HG02885 (cell line): ENCODE data around the gene RNF4.
A peak's percentile ranks its signal among the peaks of the same experiment; 100 is the strongest.
"Not testable (repeated sequence)": the region's sequence is repeated elsewhere in the genome, so short reads cannot be mapped to it uniquely, and the experiment has no call there.

Source experiments
- ATAC-seq: cut with Tn5 transposase; IDR thresholded peaks from one replicate; pipeline ENCODE4 v1.9.1; 2021; ENCODE audit warnings: mild to moderate bottlenecking; ENCODE audit not compliant: unreplicated experiment, poor library complexity

RNF4 gene

GRCh38 chr4:2451821-2452785 lies 16.8 kb upstream of the RNF4 start:
- no peak for ATAC-seq

GRCh38 chr4:2457481-2458295 lies 11.2 kb upstream of the RNF4 start:
- no peak for ATAC-seq

DNA sequence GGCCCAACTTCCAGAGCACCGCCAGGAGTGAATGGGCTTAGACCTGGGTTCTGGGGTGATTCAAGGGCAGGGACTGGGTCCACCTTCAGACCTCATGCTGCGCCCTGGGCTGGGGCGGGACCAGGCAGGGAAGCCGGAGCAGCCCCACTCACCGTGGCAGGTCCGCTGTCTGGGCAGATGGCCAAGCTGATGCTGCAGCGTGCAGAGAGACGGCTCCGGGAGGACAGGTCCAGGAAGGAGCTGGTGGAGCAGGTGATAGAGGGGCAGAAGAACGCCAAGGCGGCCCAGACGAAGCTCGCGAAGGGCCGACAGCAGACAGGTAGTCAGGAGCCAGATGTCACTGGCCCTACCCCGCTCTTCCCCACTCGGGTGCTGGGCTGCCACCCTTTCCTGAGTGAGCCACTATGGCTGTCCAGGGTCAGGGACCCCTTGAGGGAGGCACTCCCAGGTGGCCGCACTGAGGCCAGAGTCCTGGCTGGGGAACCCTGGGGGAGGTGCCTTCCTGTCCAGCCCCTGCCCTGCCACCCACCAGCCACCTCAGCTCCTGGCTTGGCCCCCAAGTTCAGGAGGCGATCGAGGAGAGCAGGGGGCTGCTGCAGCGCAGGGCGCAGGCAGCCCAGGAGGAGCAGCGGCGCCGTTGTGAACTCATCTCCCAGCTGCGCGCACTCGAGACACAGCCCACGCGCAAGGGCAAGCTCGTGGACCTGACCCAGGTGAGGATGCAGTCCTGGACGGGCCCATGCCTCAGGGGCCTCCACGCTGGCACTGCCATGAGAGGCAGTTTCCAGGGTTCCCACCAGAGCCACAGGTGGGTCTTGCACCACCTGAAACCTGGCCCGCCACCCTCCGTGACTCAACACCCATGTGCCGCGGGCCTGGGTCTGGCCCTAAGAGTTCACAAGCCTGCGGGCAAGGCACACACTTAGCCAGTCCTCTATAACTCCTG lies 10.1 kb upstream of the RNF4 start:
- ATAC-seq, result no peak

DNA sequence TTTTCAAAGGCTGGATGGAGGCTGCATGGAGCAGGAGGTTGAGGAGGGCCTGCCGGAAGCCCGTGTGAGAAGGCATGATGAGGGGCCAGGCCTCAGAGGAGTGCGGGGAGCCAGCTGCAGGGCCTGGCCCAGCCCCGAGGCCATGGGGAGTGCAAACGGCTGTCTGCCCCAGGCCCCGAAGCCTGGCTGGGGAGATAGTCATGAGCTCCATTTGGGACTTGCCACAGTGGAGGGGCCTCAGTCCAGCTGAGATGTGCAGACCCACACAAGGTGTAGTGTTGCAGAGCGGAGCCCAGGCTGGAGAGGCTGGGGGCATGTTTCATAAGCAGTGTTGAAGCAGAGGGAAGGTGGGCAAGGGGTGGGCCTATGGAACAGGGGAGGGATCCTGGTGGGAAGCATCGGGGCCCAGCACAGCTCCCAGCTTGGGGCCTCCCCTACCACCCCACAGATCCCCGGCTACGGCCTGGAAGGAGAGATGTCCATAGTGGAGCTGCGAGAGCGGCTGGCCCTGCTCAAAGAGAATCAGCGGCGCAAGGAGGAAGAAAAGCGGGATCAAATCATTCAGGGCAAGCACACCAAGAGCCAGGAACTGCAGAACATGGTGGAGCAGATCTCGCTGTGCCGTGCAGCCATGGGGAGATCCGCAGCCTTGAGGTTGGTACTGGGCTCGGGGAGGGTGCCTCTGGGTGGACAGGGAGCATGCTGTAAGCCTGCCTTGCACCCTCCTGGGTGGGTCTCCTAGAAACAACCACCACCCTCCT lies 9.1 kb upstream of the RNF4 start:
- ATAC-seq, result no peak

DNA sequence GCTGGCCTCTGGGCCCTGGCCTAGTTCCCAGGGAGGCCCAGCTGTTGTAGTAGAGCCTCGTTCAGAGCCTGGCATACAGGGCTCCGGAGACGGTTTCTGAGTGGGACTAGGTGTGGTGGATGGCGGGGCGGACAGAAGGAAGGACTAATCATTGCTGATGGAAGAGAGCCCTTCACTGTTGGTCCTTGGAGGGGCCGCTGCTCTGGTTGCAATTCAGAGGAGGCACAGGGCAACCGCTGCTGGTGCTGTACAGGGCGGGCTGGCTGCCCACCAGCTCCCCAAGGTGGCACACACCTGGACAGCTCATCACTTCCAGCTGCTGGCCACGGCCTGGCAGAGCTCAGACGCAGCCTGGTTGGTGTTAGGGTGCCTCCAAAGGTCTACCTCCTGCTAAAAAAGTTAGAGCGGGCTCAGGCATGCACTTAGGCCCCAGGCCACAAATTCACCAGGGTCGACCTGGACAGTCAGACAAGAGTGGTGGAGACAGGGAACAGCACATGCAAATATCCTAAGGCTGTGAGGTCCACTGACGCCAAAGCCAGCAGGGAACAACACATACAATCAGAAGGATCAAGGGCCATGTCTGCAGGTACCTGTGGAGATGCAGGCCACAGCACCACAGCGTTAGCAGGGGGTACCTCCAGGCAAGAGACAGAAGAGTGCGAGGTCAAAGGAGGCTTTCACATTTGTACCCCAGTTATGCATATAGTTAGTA lies 7.5 kb upstream of the RNF4 start:
- ATAC-seq, result no peak

DNA sequence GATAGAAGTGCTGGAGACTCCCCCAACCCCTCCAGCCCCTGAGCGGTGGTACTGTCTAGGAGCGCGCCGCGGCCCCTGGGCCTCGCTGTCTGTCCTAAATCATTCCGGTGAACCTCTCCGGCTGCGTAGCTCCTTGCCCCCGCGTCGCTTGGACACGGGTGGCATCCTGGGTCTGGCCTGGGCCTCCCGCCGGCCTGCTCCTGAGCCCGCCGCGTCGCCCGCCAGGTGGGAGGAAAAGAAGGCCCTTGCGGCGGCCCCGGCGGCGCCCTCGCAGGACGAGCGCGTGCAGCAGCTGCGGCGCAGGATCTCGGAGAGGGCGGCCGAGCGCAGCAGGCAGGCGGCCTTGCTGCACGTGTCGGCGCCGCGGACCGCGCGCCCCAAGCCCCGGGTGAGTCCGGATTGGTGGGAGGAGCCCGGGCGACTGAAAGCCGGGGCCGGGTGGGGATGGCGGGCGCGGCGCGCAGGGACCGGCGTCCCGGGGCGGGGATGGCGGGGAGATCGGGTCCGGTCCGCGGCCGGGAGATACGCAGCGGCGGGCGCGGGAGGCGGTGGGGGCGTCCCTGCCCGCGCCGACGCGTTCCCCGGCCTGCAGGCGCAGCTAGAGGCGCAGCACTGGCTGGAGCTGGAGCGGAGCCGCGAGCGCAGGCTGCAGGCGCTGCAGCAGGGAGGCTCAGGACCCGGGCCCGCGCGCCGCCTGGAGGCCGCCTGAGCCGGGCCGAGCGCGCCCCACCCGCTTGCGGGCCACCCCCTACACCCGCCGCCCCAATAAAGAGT lies 6.5 kb upstream of the RNF4 start:
- peak; percentile 91 for ATAC-seq

DNA sequence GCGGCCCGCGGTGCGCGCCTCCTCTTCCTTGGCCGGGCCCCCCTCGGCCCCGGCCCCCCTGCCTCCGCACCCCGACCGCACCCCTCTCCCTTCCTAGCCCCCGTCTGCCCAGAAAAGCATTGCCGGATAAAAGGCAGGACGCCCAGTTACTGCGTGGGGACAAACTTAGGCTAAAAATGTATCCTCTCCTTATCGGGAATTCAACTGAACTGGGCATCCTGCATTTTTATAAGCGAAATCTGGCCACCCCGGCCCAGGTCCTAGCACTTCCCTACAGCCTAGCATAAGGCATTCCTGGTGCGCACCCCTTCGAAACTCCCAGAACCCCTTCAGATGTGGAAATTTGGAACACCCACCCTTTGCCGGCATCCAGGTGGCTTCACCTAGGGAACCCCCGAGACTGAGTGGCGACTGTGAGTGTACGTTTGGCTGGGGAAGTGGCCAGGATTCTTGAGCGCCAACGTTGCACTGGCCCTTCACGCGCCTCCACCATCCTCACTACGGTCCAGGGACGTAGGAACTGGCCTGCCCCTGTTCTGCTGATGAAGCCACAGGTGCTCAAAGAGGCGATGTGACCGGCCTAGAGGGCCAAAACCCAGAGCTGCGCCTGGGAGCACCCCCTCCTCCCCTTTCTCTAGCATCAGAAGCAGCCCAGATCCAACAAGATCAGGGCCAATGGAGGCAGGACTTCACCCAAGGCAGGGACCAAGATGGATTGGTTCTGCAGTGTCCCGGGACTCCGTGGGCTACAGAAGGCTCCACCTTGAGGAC lies 5.7 kb upstream of the RNF4 start:
- no peak for ATAC-seq

GRCh38 chr4:2465032-2465431 lies 3.9 kb upstream of the RNF4 start:
- no peak for ATAC-seq

DNA sequence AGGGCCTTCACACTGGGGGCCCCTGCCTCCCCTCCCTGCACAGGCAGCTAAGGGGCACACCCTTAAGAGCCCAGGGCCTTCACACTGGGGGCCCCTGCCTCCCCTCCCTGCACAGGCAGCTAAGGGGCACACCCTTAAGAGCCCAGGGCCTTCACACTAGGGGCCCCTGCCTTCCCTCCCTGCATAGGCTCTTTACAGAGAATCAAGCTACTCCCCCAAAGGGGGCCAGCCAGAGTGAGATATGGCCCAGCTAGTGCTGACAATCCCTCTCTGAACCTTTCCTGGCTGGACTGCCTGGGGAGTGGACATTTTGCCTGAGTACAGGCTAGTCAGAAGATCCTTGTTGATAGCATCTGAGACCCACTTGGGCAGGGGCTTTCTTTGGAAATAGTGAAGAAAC lies 3.4 kb upstream of the RNF4 start:
- not testable (repeated sequence) for ATAC-seq

DNA sequence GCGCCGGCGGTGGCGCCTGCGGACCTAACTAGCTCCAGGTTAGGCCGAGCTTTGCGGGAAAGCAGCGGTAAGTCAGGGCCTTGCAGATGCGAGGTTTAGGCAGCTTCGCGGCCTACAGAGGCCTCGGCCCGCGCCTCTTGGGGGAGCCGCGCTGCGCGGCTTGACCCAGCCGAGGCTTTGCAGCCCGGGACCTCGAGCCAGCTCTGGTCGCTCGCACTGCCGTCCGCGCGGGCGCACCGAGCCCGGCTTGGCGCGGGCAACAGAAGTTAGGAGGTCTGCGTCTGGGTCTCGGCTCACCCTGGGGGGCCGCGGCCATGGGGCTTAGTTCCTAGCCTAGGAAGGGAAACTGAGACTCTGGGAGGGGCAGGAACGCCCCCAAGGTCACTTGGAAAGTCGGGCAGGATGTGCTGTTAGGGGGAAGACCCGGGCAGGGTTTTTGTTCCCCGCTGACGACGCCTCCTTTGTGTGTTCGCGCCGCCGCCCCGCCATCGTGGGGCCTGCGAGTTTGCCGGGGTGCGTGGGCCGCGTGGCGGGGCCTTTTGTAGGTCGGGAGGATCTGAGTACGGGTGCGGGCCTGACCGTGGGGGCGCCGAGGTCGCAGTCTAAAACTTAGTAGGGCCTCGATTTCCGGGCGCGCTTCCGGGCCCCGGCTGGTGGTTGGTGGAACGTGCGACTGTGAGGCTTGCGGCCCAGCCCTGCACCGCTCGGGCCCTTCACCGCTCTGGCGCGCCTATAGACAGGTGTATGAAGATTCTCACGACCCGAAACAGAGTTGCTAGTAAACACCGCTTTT lies 482 bp downstream of the RNF4 start:
- ATAC-seq, result peak; percentile 51

DNA sequence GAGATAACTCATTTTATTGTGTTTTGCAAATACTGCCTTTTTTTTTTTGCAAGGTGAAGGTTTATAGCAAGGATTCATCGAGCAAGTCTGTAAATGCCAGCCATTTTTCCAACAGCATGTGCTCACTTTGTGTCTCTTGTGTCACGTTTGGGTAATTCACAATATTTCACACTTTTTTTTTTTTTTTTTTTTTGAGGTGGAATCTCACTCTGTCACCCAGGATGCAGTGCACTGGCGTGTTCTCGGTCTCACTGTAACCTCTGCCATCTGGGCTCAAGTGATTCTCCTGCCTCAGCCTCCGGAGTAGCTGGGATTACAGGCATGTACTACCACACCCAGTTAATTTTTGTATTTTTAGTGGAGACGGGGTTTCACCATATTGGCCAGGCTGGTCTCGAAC lies 1.9 kb downstream of the RNF4 start:
- ATAC-seq, result no peak

DNA sequence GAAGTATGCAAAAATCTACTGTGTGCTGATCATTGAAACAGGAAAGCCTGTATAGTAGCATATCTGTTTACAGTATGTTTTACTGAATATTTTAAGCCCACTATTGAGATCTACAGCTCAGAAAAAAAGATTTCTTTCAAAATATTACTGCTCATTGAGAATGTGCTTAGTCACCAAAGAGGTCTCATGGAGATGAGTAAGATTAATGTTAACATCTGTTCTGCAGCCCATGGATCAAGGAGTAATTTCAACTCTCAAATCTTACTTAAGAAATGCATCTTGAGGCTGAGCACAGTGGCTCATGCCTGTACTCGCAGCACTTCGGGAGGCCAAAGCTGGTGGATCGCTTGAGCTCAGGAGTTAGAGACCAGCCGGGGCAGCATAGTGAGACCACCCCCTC lies 3.3 kb downstream of the RNF4 start:
- no peak for ATAC-seq

DNA sequence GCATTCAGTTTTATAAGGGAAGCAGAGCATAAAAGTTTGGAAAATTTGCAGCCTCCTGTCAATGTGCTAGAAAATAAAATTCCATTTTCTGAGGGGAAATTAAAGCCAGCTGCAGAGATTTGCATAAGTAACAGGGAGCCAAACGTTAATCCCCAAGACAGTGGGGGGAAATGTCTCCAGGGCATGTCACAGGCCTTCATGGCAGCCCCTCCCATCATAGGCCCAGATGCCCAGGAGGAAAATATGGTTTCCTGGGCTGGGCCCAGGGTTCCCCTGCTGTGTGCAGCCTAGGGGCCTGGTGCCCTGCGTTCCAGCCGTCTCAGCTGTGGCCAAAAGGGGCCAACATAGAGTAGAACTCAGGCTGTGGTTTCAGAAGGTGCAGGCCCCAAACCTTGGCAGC lies 9.3 kb downstream of the RNF4 start:
- no peak for ATAC-seq

DNA sequence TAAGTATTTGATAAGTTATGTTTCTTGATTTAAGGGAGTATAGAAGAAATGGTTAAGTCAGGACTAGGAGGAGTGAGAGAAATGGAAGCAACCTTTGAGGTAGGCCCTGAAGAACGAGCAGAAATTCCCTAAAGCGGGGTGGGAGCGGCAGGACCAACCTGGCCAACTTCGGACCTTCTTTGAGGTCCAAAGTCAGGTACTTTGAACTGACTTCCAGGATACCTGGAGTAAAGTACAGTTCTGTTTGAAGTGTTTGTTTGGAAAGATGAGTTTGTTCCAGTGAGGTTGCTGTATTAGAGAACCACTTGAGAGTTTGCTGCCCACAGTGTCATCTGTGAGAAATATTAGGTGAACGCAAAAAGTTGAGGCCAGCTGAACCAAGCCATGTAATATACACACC lies 11.7 kb downstream of the RNF4 start:
- no peak for ATAC-seq

GRCh38 chr4:2482192-2482591 lies 13.3 kb downstream of the RNF4 start:
- ATAC-seq, result no peak

DNA sequence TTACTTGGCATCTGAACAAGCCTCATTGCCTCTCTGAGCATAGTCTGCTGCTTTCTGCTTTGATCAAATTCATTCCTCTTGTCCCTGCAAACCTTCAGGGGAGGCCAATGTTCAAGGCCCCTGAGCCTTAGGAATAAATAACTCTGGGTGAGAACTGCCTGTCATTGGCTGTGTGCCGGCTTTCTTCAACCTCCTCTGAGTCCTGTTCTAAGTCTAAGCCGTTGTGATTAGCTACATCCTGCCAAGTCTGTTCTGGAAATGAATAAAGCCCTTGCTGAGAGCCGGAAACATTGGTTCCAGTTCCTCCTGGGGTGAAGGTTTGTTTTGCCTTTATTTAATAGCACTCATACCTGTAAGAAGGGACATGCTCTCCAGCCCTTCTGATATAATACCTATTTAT lies 13.8 kb downstream of the RNF4 start:
- ATAC-seq, result peak; percentile 58

DNA sequence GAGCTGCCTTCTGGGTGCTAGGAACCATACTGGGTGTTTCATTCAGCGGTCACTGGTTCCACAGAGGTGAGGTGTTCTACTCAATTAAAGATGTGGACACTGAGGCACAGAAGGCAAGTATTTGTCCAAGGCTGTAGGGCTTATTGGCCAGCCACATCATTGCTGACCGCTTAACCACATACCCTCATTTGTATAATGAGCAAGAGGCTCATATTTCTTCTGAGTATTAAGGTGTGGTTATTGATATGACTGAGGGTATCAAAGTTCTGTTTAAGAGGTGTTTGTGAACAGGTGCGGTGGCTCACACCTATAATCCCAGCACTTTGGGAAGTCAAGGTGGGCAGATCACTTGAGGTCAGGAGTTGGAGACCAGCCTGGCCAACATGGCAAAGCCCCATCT lies 14.3 kb downstream of the RNF4 start:
- ATAC-seq, result no peak
